GM06990 (cell line): ENCODE data around the gene GAS7.

Experiments used
- DNase-seq: peaks from one replicate; pipeline ENCODE4 v3.0.0-alpha.2; 2011; ENCODE audit not compliant: insufficient read length; ENCODE audit errors: extremely low read depth
- H3K27me3 ChIP-seq: replicated peaks from 2 replicates; pipeline ENCODE4 v1.6.0; 2011; ENCODE audit warnings: low read length; ENCODE audit not compliant: control insufficient read depth, insufficient read depth
- H3K36me3 ChIP-seq: 2 replicates; pipeline ENCODE4 v1.5.1; 2011; ENCODE audit warnings: low read length; ENCODE audit not compliant: control insufficient read depth, insufficient read depth
- H3K4me3 ChIP-seq: replicated peaks from 2 replicates; pipeline ENCODE4 v1.5.1; 2011; ENCODE audit warnings: low read depth, mild to moderate bottlenecking, control low read depth, low read length
- TF ChIP-seq, protein P1 (sequence below): IDR thresholded peaks from 2 replicates; pipeline ENCODE4 v1.5.1; 2011; ENCODE audit warnings: low read length, control low read depth, mild to moderate bottlenecking, inconsistent platforms; ENCODE audit not compliant: insufficient read depth, poor library complexity, severe bottlenecking

GAS7 gene

DNA sequence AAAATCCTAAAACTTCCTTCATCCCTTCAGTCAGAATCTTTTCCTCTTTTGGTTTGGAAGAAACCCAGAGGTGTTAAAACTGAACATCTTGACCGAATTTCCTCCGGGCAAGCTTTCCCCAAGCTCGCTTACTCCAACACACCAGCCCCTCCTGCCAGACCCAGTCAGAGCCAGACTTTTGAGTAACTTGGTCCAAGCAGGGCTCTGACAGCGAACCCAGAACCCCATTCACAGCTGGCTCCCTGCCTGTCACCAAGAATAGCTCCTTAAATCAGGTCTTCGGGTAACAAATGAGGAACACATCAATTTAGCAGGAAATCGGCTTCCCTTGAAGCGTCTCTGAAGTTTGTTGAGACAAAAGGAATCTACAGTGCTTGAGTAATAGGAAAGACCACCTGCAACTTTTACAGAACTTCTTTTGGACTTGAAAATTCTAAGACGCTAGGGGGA, 27.3 kb downstream of the GAS7 start:
- no peaks in the 10 kb centered on the region for H3K27me3 ChIP-seq
- DNase-seq: no peak
- H3K4me3 ChIP-seq: no peak overlapping the region
- TF ChIP-seq, protein P1, sequence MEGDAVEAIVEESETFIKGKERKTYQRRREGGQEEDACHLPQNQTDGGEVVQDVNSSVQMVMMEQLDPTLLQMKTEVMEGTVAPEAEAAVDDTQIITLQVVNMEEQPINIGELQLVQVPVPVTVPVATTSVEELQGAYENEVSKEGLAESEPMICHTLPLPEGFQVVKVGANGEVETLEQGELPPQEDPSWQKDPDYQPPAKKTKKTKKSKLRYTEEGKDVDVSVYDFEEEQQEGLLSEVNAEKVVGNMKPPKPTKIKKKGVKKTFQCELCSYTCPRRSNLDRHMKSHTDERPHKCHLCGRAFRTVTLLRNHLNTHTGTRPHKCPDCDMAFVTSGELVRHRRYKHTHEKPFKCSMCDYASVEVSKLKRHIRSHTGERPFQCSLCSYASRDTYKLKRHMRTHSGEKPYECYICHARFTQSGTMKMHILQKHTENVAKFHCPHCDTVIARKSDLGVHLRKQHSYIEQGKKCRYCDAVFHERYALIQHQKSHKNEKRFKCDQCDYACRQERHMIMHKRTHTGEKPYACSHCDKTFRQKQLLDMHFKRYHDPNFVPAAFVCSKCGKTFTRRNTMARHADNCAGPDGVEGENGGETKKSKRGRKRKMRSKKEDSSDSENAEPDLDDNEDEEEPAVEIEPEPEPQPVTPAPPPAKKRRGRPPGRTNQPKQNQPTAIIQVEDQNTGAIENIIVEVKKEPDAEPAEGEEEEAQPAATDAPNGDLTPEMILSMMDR: no peak
- no peaks in the 10 kb centered on the region for H3K36me3 ChIP-seq

DNA sequence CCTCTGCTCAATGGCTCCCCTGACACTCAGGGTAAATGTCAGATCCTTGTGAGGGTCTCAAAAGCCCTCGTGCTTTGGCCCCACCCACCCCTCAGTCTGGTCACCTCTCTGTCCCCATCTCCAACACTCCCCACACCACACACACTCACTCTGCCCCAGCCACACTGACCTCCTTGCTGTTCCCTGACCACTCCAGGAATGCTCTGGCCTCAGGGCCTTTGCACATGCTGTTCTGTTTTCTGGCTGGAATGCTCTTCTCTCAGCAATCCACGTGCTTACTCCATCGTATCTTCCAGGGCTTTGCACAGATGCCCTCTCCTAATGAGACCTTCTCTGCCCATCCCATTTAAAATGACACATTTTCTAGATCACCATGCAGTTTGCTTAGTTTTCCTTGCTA, 28.2 kb downstream of the GAS7 start:
- Histone ChIP-seq H3K4me3 (no peak overlapping the region), H3K27me3 (no peaks in the 10 kb centered on the region), H3K36me3 (no peaks in the 10 kb centered on the region)
- DNase-seq: no peak
- TF ChIP-seq, protein P1: no peak

DNA sequence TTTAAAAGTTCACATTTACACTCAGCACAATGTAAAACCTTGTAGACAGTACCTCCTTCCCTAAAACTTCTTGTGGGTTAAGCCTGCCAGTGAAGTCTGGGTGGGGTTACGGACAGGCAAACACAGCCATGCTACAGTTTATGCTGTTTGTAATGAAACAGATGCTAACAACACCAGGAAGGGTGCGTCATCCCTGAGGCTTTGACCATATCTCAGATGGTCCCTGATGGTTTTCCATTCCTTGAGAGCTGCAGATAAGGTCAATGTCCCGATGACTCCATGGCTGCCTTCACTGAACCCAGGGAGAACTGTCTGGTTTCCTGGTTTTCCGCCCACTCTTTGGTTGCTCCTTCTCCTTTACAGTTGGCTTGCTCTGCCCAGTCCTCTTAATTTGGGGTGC, 29.1 kb downstream of the GAS7 start:
- Histone ChIP-seq H3K36me3 (no peaks in the 10 kb centered on the region), H3K4me3 (no peak overlapping the region), H3K27me3 (no peaks in the 10 kb centered on the region)
- no peak for DNase-seq
- TF ChIP-seq, protein P1: no peak

DNA sequence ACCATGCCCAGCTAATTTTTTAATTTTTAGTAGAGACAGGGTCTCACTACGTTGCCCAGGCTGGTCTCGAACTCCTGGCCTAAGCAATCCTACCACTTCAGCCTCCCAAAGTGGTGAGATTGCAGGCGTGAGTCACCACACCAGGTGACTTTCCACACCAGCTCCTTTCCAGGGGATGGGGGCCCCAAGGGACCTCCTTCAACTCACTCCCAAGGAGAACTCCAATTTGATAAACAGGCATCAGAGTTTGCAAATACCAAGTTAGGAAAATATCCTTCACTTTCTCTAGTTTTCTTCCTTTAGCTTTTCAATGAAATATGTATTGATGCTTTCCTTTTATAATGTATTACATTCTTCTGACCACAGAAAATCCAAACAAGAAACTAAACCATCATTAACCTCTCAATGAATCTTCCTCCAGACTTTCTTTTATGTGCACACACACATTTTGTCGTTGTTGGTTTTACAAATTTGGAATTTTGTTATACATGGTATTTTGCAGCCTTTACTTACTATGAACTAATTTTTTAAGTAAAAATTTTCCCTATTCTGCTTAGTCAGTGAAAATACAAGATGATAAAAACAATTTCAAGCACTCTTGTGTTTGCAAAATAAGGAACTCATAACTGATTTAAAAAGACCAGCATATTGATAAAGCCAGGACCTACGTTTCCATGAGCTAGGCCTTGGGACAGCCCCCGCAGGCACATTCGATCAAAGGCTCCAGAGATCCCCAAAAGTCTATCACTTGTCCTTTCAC, 32.0 kb downstream of the GAS7 start:
- Histone ChIP-seq H3K4me3 (no peak overlapping the region), H3K27me3 (no peaks in the 10 kb centered on the region), H3K36me3 (no peaks in the 10 kb centered on the region)
- TF ChIP-seq, protein P1: no peak
- no peak for DNase-seq

DNA sequence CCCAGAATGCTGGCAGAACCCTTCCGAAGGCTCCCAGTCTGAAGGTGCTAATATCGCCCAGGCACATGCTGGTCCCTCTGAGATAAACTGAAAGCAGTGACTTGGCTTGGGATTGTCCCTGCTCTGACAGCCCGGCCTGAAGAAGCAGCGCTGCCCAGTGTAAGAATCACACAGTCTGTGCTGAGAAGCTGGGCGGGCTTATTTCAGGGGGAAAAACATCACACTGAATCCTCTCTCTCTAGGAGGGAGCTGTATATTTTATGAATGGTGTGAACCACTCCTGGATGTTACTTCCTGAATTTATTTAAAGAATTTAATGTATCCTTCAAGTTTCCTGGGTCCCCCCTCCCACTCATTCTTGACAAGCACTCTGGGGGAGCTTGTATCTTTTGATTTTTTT, 36.3 kb downstream of the GAS7 start:
- TF ChIP-seq, protein P1: no peak
- Histone ChIP-seq H3K36me3 (no peaks in the 10 kb centered on the region), H3K4me3 (no peak overlapping the region), H3K27me3 (no peaks in the 10 kb centered on the region)
- DNase-seq: no peak
